HEK293 (cell line): ENCODE results near the gene RGL2.

Experiments used
- CTCF ChIA-PET: fragments of 350-600 bp; formaldehyde crosslinking; extraction: SDS; loops from one replicate; lab custom pipeline; 2021; ENCODE audit warnings: antibody characterized with exemption; lab: Yijun Ruan, JAX
- POLR2A ChIA-PET: fragments of 300-600 bp; formaldehyde crosslinking; extraction: SDS; loops from one replicate; lab custom pipeline; 2020; ENCODE audit warnings: antibody characterized with exemption, inconsistent platforms; lab: Yijun Ruan, JAX
- H3K27ac ChIP-seq: fragments of 200-500 bp; sonication (Bioruptor generic); 2 replicates; pipeline ENCODE4 v1.5.1; 2014; ENCODE audit warnings: low read depth, low read length, control low read depth, inconsistent platforms; ENCODE audit errors: extremely low read depth
- H3K36me3 ChIP-seq, 2 experiments: fragments of 200-500 bp in 1 of 2; sonication (Bioruptor generic) in 1 of 2; 1 replicate in 1 of 2; 2 replicates in 1 of 2; pipeline ENCODE4 v1.5.1; 2014 to 2017; ENCODE audit warnings: inconsistent platforms in 2 of 2, low read length in 2 of 2; ENCODE audit not compliant: control insufficient read depth in 2 of 2, insufficient read depth in 1 of 2
- H3K4me1 ChIP-seq: fragments of 200-500 bp; sonication (Bioruptor generic); 2 replicates; pipeline ENCODE4 v1.5.1; 2014; ENCODE audit warnings: mild to moderate bottlenecking, low read length, inconsistent platforms; ENCODE audit not compliant: control insufficient read depth, insufficient read depth
- H3K4me3 ChIP-seq: 2 replicates; pipeline ENCODE4 v1.5.1; 2011; ENCODE audit warnings: low read depth, mild to moderate bottlenecking, control low read depth, low read length, moderate library complexity
- H3K9me3 ChIP-seq: fragments of 200-500 bp; sonication (Bioruptor generic); 2 replicates; pipeline ENCODE4 v1.5.1; 2014; ENCODE audit warnings: low read depth, low read length, inconsistent platforms; ENCODE audit not compliant: control insufficient read depth, insufficient read depth
- CTCF ChIP-seq: fragments of 450-650 bp; formaldehyde crosslinking; IDR thresholded peaks from 2 replicates; pipeline ENCODE4 v1.5.1; 2016; ENCODE audit warnings: missing biosample characterization, missing genetic modification characterization
- GLIS1 ChIP-seq: fragments of 450-650 bp; formaldehyde crosslinking; IDR thresholded peaks from 2 replicates; pipeline ENCODE4 v1.5.1; 2016; ENCODE audit warnings: missing biosample characterization, missing genetic modification characterization
- INSM2 ChIP-seq: fragments of 450-650 bp; formaldehyde crosslinking; IDR thresholded peaks from 2 replicates; pipeline ENCODE4 v1.5.1; 2016; ENCODE audit warnings: missing biosample characterization, missing genetic modification characterization
- KLF1 ChIP-seq: fragments of 450-650 bp; formaldehyde crosslinking; IDR thresholded peaks from 2 replicates; pipeline ENCODE4 v1.5.1; 2016; ENCODE audit warnings: missing biosample characterization, missing genetic modification characterization
- KLF8 ChIP-seq: fragments of 450-650 bp; formaldehyde crosslinking; IDR thresholded peaks from 2 replicates; pipeline ENCODE4 v1.5.1; 2016; ENCODE audit warnings: missing biosample characterization, missing genetic modification characterization
- MEIS1 ChIP-seq: sonication (generic); formaldehyde crosslinking; IDR thresholded peaks from 2 replicates; pipeline ENCODE4 v1.8.1; 2022; ENCODE audit warnings: missing genetic modification reagents, mild to moderate bottlenecking, borderline replicate concordance
- MZF1 ChIP-seq: fragments of 450-650 bp; formaldehyde crosslinking; IDR thresholded peaks from 2 replicates; pipeline ENCODE4 v1.5.1; 2017; ENCODE audit warnings: missing biosample characterization, missing genetic modification characterization, borderline replicate concordance
- PRDM6 ChIP-seq: fragments of 450-650 bp; formaldehyde crosslinking; IDR thresholded peaks from 2 replicates; pipeline ENCODE4 v1.5.1; 2017; ENCODE audit warnings: missing biosample characterization, missing genetic modification characterization
- SP3 ChIP-seq: fragments of 450-650 bp; formaldehyde crosslinking; IDR thresholded peaks from 2 replicates; pipeline ENCODE4 v1.5.1; 2016; ENCODE audit warnings: missing biosample characterization, missing genetic modification characterization
- ZBTB17 ChIP-seq: fragments of 450-650 bp; formaldehyde crosslinking; IDR thresholded peaks from 2 replicates; pipeline ENCODE4 v1.5.1; 2016; ENCODE audit warnings: missing biosample characterization, missing genetic modification characterization
- ZEB2 ChIP-seq: fragments of 450-650 bp; formaldehyde crosslinking; IDR thresholded peaks from 2 replicates; pipeline ENCODE4 v1.5.1; 2016; ENCODE audit warnings: missing biosample characterization, missing genetic modification characterization
- ZNF10 ChIP-seq: fragments of 450-650 bp; formaldehyde crosslinking; IDR thresholded peaks from 2 replicates; pipeline ENCODE4 v1.5.1; 2017; ENCODE audit warnings: missing biosample characterization, missing genetic modification characterization
- ZNF155 ChIP-seq: fragments of 450-650 bp; formaldehyde crosslinking; IDR thresholded peaks from 2 replicates; pipeline ENCODE4 v1.5.1; 2016; ENCODE audit warnings: missing biosample characterization, missing genetic modification characterization
- ZNF24 ChIP-seq: fragments of 450-650 bp; formaldehyde crosslinking; IDR thresholded peaks from 2 replicates; pipeline ENCODE4 v1.5.1; 2016; ENCODE audit warnings: missing biosample characterization, missing genetic modification characterization
- ZNF324 ChIP-seq: fragments of 450-650 bp; formaldehyde crosslinking; IDR thresholded peaks from 2 replicates; pipeline ENCODE4 v1.5.1; 2016; ENCODE audit warnings: missing biosample characterization, missing genetic modification characterization
- ZNF335 ChIP-seq: fragments of 450-650 bp; formaldehyde crosslinking; conservative IDR thresholded peaks from 2 replicates; pipeline ENCODE4 v1.5.1; 2016; ENCODE audit warnings: missing biosample characterization, missing genetic modification characterization
- ZNF341 ChIP-seq: fragments of 450-650 bp; formaldehyde crosslinking; IDR thresholded peaks from 2 replicates; pipeline ENCODE4; 2016; ENCODE audit warnings: low read depth, missing biosample characterization, missing genetic modification characterization
- ZNF350 ChIP-seq: fragments of 450-650 bp; formaldehyde crosslinking; IDR thresholded peaks from 2 replicates; pipeline ENCODE4 v1.5.0; 2017; ENCODE audit warnings: missing biosample characterization, mild to moderate bottlenecking, missing genetic modification characterization
- ZNF404 ChIP-seq: fragments of 450-650 bp; formaldehyde crosslinking; IDR thresholded peaks from 2 replicates; pipeline ENCODE4 v1.5.1; 2017; ENCODE audit warnings: missing biosample characterization, missing genetic modification characterization
- ZNF416 ChIP-seq: fragments of 450-650 bp; formaldehyde crosslinking; IDR thresholded peaks from 2 replicates; pipeline ENCODE4 v1.5.1; 2016; ENCODE audit warnings: missing biosample characterization, missing genetic modification characterization
- ZNF549 ChIP-seq: fragments of 450-650 bp; IDR thresholded peaks from 2 replicates; pipeline ENCODE4 v1.5.1; 2018; ENCODE audit warnings: missing biosample characterization, missing genetic modification characterization, mild to moderate bottlenecking, inconsistent platforms, moderate library complexity
- ZNF600 ChIP-seq: fragments of 450-650 bp; formaldehyde crosslinking; IDR thresholded peaks from 2 replicates; pipeline ENCODE4 v1.5.1; 2016; ENCODE audit warnings: missing biosample characterization, missing genetic modification characterization
- ZNF623 ChIP-seq: fragments of 450-650 bp; formaldehyde crosslinking; IDR thresholded peaks from 2 replicates; pipeline ENCODE4 v1.5.1; 2016; ENCODE audit warnings: missing biosample characterization, missing genetic modification characterization
- ZNF629 ChIP-seq: fragments of 450-650 bp; formaldehyde crosslinking; IDR thresholded peaks from 2 replicates; pipeline ENCODE4 v1.5.1; 2017; ENCODE audit warnings: missing biosample characterization, missing genetic modification characterization
- ZNF654 ChIP-seq: fragments of 450-650 bp; formaldehyde crosslinking; IDR thresholded peaks from 2 replicates; pipeline ENCODE4 v1.5.1; 2016; ENCODE audit warnings: low read depth, missing biosample characterization, missing genetic modification characterization
- ZNF660 ChIP-seq: fragments of 450-650 bp; IDR thresholded peaks from 2 replicates; pipeline ENCODE4 v1.5.1; 2018; ENCODE audit warnings: missing biosample characterization, mild to moderate bottlenecking, missing genetic modification characterization
- ZSCAN30 ChIP-seq: fragments of 450-650 bp; IDR thresholded peaks from 2 replicates; pipeline ENCODE4 v1.5.1; 2018; ENCODE audit warnings: missing biosample characterization, mild to moderate bottlenecking, missing genetic modification characterization, moderate library complexity
- TF ChIP-seq, protein P1 (sequence below): fragments of 450-650 bp; formaldehyde crosslinking; IDR thresholded peaks from 2 replicates; pipeline ENCODE4 v1.5.1; 2016; ENCODE audit warnings: missing biosample characterization, missing genetic modification characterization
- TF ChIP-seq, protein P2 (sequence below): fragments of 450-650 bp; formaldehyde crosslinking; IDR thresholded peaks from 2 replicates; pipeline ENCODE4 v1.5.1; 2016; ENCODE audit warnings: missing biosample characterization, missing genetic modification characterization
- TF ChIP-seq, protein P3 (sequence below): fragments of 450-650 bp; formaldehyde crosslinking; IDR thresholded peaks from 2 replicates; pipeline ENCODE4 v1.5.1; 2016; ENCODE audit warnings: missing biosample characterization, missing genetic modification characterization

The RGL2 gene

GRCh38 chr6:33247977-33248642 lies 50.6 kb downstream of the RGL2 start:
- POLR2A ChIA-PET = interaction anchor here (0.5 to 4.8 kb wide), 22 partner anchors 12 to 277 kb away, joined by 3 to 65 read pairs (median 8); partner anchors contain the start of genes B3GALT4, HSD17B8, PFDN6 and RGL2
- H3K4me3 ChIP-seq = peak overlapping the region; percentile 34
- peaks cover 12% of the 10 kb centered on the region for H3K4me1 ChIP-seq
- CTCF ChIA-PET = interaction anchor here (0.5 to 6.1 kb wide), 60 partner anchors 9 to 801 kb away, joined by 3 to 76 read pairs (median 6); partner anchors contain the start of genes HSD17B8 and RING1
- H3K9me3 ChIP-seq = no peaks in the 10 kb centered on the region
- H3K36me3 ChIP-seq = peaks cover 14 to 20% of the 10 kb centered on the region in 2 experiments; a peak in 2 of 3 replicates
- peak overlapping the region; percentile 88 for H3K27ac ChIP-seq
- TF ChIP-seq ZNF324 (tag by site-specific recombination) (no peak), PRDM6 (tag by site-specific recombination) (no peak), ZNF416 (tag by site-specific recombination) (no peak), MEIS1 (CRISPR knock-in tag) (no peak), MZF1 (tag by site-specific recombination) (no peak), SP3 (tag by site-specific recombination) (peak; percentile 26), ZBTB17 (tag by site-specific recombination) (peak; percentile 83), ZNF24 (tag by site-specific recombination) (peak; percentile 70), ZSCAN30 (tag by site-specific recombination) (peak; percentile 34; the same call in 1 of the 2 replicates), ZNF660 (tag by site-specific recombination) (peak; percentile 71; the same call in 1 of the 2 replicates), ZNF350 (tag by site-specific recombination) (no peak), ZNF10 (tag by site-specific recombination) (no peak), INSM2 (tag by site-specific recombination) (peak; percentile 18; the same call in 1 of the 2 replicates), ZEB2 (tag by site-specific recombination) (peak; percentile 50; the same call in 1 of the 2 replicates), ZNF341 (peak; percentile 76), KLF8 (tag by site-specific recombination) (peak; percentile 20; the same call in 1 of the 2 replicates), ZNF623 (tag by site-specific recombination) (0 out of 2 replicates have a peak, but pooled peaks have one; percentile 8), GLIS1 (peak; percentile 43; the same call in 1 of the 2 replicates), ZNF404 (tag by site-specific recombination) (no peak), KLF1 (tag by site-specific recombination) (no peak), CTCF (tag by site-specific recombination) (peak; percentile 95), ZNF600 (peak; percentile 100), ZNF155 (tag by site-specific recombination) (no peak), ZNF654 (peak; percentile 92), ZNF335 (tag by site-specific recombination) (no peak), ZNF629 (tag by site-specific recombination) (peak; percentile 21; the same call in 1 of the 2 replicates), ZNF549 (no peak)
- TF ChIP-seq, protein P1, sequence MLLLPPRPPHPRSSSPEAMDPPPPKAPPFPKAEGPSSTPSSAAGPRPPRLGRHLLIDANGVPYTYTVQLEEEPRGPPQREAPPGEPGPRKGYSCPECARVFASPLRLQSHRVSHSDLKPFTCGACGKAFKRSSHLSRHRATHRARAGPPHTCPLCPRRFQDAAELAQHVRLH (tag by site-specific recombination) = no peak
- TF ChIP-seq, protein P2, sequence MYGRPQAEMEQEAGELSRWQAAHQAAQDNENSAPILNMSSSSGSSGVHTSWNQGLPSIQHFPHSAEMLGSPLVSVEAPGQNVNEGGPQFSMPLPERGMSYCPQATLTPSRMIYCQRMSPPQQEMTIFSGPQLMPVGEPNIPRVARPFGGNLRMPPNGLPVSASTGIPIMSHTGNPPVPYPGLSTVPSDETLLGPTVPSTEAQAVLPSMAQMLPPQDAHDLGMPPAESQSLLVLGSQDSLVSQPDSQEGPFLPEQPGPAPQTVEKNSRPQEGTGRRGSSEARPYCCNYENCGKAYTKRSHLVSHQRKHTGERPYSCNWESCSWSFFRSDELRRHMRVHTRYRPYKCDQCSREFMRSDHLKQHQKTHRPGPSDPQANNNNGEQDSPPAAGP (tag by site-specific recombination) = peak; percentile 77
- TF ChIP-seq, protein P3, sequence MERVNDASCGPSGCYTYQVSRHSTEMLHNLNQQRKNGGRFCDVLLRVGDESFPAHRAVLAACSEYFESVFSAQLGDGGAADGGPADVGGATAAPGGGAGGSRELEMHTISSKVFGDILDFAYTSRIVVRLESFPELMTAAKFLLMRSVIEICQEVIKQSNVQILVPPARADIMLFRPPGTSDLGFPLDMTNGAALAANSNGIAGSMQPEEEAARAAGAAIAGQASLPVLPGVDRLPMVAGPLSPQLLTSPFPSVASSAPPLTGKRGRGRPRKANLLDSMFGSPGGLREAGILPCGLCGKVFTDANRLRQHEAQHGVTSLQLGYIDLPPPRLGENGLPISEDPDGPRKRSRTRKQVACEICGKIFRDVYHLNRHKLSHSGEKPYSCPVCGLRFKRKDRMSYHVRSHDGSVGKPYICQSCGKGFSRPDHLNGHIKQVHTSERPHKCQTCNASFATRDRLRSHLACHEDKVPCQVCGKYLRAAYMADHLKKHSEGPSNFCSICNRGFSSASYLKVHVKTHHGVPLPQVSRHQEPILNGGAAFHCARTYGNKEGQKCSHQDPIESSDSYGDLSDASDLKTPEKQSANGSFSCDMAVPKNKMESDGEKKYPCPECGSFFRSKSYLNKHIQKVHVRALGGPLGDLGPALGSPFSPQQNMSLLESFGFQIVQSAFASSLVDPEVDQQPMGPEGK (tag by site-specific recombination) = peak; percentile 47; the same call in 1 of the 2 replicates
